K562 (cell line): ENCODE measurements around the gene KCNK16. TPM values are rescaled to one million over a fixed set of nuclear protein-coding genes. Genes with fewer than 3 reads are reported as not detected.
"Not testable (repeated sequence)": the region's sequence is repeated elsewhere in the genome, so short reads cannot be mapped to it uniquely, and the experiment has no call there.

ENCODE experiments used
- ATAC-seq: fragments of 200-7000 bp; cut with Tn5 transposase; 3 replicates; pipeline ENCODE4 v1.9.1; 2020; ENCODE audit warnings: moderate library complexity
- BruUV-seq: library from RNA; stranded (reverse); fragments of 400-500 nt; replicated peaks from 2 replicates; lab custom pipeline; 2021; lab: Mats Ljungman, UMichigan
- CTCF ChIA-PET: fragments of 300-600 bp; formaldehyde crosslinking; extraction: SDS; loops from one replicate; lab custom pipeline; 2021; ENCODE audit warnings: low intra/inter-chr PET ratio; lab: Yijun Ruan, JAX
- POLR2A ChIA-PET: fragments of 300-600, 350-650 bp; sonication (Branson Sonifier 250); formaldehyde crosslinking; extraction: SDS; loops from one replicate; lab custom pipeline; 2021; ENCODE audit warnings: antibody characterized with exemption, inconsistent platforms; lab: Yijun Ruan, JAX
- DNase-seq, 4 experiments: peaks; one replicate each; pipeline versions ENCODE4 v3.0.0 to v3.0.0-alpha.2; 2011 to 2018; ENCODE audit warnings: low spot score in 3 of 4, mixed read lengths in 3 of 4; ENCODE audit errors: extremely low read depth in 1 of 4
- FAIRE-seq: peaks from 2 replicates; lab custom pipeline; 2011; peaks lifted over from hg19 to GRCh38; lab: Jason Lieb, UNC
- H2AFZ ChIP-seq: 2 replicates; pipeline ENCODE4 v1.6.0; 2011; ENCODE audit warnings: low read depth, low read length, control low read depth, inconsistent platforms
- H3K27ac ChIP-seq: fragments of 200-600 bp; 3 replicates; pipeline ENCODE4 v1.8.0; 2011; ENCODE audit warnings: low read depth, mild to moderate bottlenecking, control low read depth, inconsistent platforms, low read length, moderate library complexity, mixed read lengths; ENCODE audit errors: extremely low read depth
- H3K27me3 ChIP-seq, 2 experiments: fragments of 300-600 bp in 1 of 2; 2 replicates in 1 of 2; 3 replicates in 1 of 2; pipeline versions ENCODE4 v1.6.0 to v1.8.0; 2011; ENCODE audit warnings: inconsistent platforms in 2 of 2, low read length in 2 of 2, mild to moderate bottlenecking in 1 of 2, mixed read lengths in 1 of 2, moderate library complexity in 1 of 2; ENCODE audit not compliant: control insufficient read depth in 2 of 2, insufficient read depth in 2 of 2
- H3K36me3 ChIP-seq: fragments of 300-600 bp; 3 replicates; pipeline ENCODE4 v1.8.0; 2011; ENCODE audit warnings: mild to moderate bottlenecking, low read length, inconsistent platforms; ENCODE audit not compliant: control insufficient read depth, insufficient read depth
- H3K4me1 ChIP-seq, 2 experiments: fragments of 200-600 bp in 1 of 2; replicated peaks in 1 of 2; 2 replicates in 1 of 2; 3 replicates in 1 of 2; pipeline versions ENCODE4 v1.5.1 to v1.8.0; 2011; ENCODE audit warnings: inconsistent platforms in 2 of 2, low read length in 2 of 2, mild to moderate bottlenecking in 1 of 2, mixed read lengths in 1 of 2, moderate library complexity in 1 of 2; ENCODE audit not compliant: control insufficient read depth in 2 of 2, insufficient read depth in 2 of 2
- H3K4me2 ChIP-seq: 2 replicates; pipeline ENCODE4 v1.6.1; 2011; ENCODE audit warnings: low read length, control low read depth, inconsistent platforms, mixed read lengths; ENCODE audit not compliant: insufficient read depth
- H3K4me3 ChIP-seq: fragments of 200-600 bp; sonication (generic), shearing (Covaris generic); 2 replicates; pipeline ENCODE4 v1.5.1; 2016; ENCODE audit warnings: control low read depth, inconsistent platforms
- H3K79me2 ChIP-seq: fragments of 200-600 bp; 3 replicates; pipeline ENCODE4 v1.8.0; 2011; ENCODE audit warnings: low read length, inconsistent platforms; ENCODE audit not compliant: control insufficient read depth, insufficient read depth
- H3K9ac ChIP-seq, 2 experiments: 2 replicates each; pipeline versions ENCODE4 v1.6.0 to v1.6.1; 2011; ENCODE audit warnings: low read depth in 2 of 2, low read length in 2 of 2, control low read depth in 1 of 2, inconsistent platforms in 1 of 2, mild to moderate bottlenecking in 1 of 2, mixed read lengths in 1 of 2; ENCODE audit not compliant: insufficient read depth in 1 of 2
- H3K9me1 ChIP-seq: one replicate; pipeline ENCODE4 v1.6.0; 2011; ENCODE audit warnings: inconsistent platforms, mild to moderate bottlenecking, low read length, moderate library complexity; ENCODE audit not compliant: control insufficient read depth, insufficient read depth
- H3K9me3 ChIP-seq: replicated peaks from 2 replicates; pipeline ENCODE4 v1.5.1; 2011; ENCODE audit warnings: low read depth, low read length, inconsistent platforms; ENCODE audit not compliant: control insufficient read depth, insufficient read depth
- H4K20me1 ChIP-seq: replicated peaks from 2 replicates; pipeline ENCODE4 v1.6.1; 2011; ENCODE audit warnings: low read length, inconsistent platforms, mixed read lengths; ENCODE audit not compliant: control insufficient read depth, insufficient read depth
- JUN ChIP-seq, 2 experiments: sonication (generic) in 1 of 2; formaldehyde crosslinking in 1 of 2; IDR thresholded peaks; 2 replicates each; pipeline versions ENCODE4 v1.6.1 to v1.8.0; 2012 to 2022; ENCODE audit warnings: borderline replicate concordance in 2 of 2, mild to moderate bottlenecking in 2 of 2, improper control_type of control experiment in 1 of 2, low read depth in 1 of 2, low read length in 1 of 2, missing genetic modification reagents in 1 of 2
- MTF1 ChIP-seq: fragments of 250-450 bp; sonication (Bioruptor Pico); IDR thresholded peaks from 2 replicates; pipeline ENCODE4 v1.9.0; 2021; ENCODE audit warnings: moderate library complexity, mild to moderate bottlenecking, inconsistent platforms, borderline replicate concordance
- SMARCA5 ChIP-seq: fragments of 450-650 bp; IDR thresholded peaks from 2 replicates; pipeline ENCODE4 v1.6.1; 2016
- WGBS: fragments of 100-300 bp; shearing (Covaris generic); methylation state at CpG from one replicate; pipeline ENCODE4 v1.1.6; 2016; ENCODE audit warnings: low coverage, mixed read lengths; ENCODE audit not compliant: insufficient coverage; ENCODE audit errors: missing lambda C conversion rate; 5-methylcytosine and 5-hydroxymethylcytosine counted together
- in situ Hi-C: fragments of 300-500 bp; cut with MboI; formaldehyde crosslinking; loops from 4 replicates; pipeline ENCODE4 v1.15.0; 2018; ENCODE audit warnings: inconsistent platforms, mixed read lengths
- intact Hi-C: fragments of 100-400 bp; cut with micrococcal nuclease; formaldehyde crosslinking; loops from 2 replicates; pipeline ENCODE4 v1.14.2; 2022
- polyA plus RNA-seq, 8 experiments: library from polyadenylated mRNA; depleted of rRNA in 4 of 8; stranded (reverse) in 5 of 8; unstranded in 3 of 8; fragments of >200 nt; fragmentation: Nextera tagmentation in 2 of 8; fragmentation: Illumina TruSeq in 1 of 8; extraction: Ambion mirVana in 2 of 8; extraction: Trizol in 1 of 8; gene quantifications; 2 replicates each; pipeline versions ENCODE4 v1.2.1 to v1.2.3, GENCODE V29; 2011 to 2014; ENCODE audit warnings: inconsistent platforms in 1 of 8, missing spikeins in 1 of 8
- total RNA-seq, 7 experiments: library from RNA; depleted of rRNA in 6 of 7; stranded (reverse); fragments of >200 nt in 6 of 7; fragmentation: Illumina TruSeq in 2 of 7; extraction: Trizol in 2 of 7; gene quantifications; 2 replicates each; pipeline versions ENCODE4 v1.2.1 to v1.2.3, GENCODE V29; 2011 to 2021; ENCODE audit warnings: low replicate concordance in 1 of 7
- TF ChIP-seq, protein P1 (sequence below), 2 experiments: fragments of 450-650 bp; IDR thresholded peaks; 2 replicates each; pipeline ENCODE4 v1.6.1; 2018; ENCODE audit warnings: mild to moderate bottlenecking in 2 of 2, low read depth in 1 of 2; ENCODE audit not compliant: partially characterized antibody in 2 of 2
- TF ChIP-seq, protein P2 (sequence below): fragments of 450-650 bp; IDR thresholded peaks from 2 replicates; pipeline ENCODE4 v1.6.1; 2017; ENCODE audit warnings: antibody characterized with exemption, mild to moderate bottlenecking

KCNK16 gene
- total and polyA plus RNA-seq, 9 of the 15 experiments (the other 6 are each of a cell fraction or from before 2014, with no cell fraction given) = not detected

DNA sequence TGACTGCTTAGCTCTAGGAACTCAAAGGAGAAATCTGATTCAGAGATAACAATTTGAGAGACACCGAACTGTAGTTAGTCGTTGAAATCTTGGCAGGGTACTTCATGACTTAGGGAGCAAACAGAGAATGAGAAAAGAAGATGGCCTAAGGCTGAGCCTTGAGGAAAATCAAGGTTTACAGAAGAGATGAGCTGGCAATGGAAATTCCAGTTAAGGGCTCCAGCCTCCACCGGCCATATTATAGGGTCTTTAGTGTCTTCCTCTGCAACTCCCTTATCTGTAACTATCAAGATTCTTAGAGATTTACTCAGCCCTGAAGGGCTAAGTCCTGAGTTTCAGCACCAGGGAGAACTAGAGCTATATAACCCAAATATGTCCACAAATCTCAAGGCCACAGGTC is 34.9 kb downstream of the KCNK16 start (continued):
- TF ChIP-seq, protein P1, sequence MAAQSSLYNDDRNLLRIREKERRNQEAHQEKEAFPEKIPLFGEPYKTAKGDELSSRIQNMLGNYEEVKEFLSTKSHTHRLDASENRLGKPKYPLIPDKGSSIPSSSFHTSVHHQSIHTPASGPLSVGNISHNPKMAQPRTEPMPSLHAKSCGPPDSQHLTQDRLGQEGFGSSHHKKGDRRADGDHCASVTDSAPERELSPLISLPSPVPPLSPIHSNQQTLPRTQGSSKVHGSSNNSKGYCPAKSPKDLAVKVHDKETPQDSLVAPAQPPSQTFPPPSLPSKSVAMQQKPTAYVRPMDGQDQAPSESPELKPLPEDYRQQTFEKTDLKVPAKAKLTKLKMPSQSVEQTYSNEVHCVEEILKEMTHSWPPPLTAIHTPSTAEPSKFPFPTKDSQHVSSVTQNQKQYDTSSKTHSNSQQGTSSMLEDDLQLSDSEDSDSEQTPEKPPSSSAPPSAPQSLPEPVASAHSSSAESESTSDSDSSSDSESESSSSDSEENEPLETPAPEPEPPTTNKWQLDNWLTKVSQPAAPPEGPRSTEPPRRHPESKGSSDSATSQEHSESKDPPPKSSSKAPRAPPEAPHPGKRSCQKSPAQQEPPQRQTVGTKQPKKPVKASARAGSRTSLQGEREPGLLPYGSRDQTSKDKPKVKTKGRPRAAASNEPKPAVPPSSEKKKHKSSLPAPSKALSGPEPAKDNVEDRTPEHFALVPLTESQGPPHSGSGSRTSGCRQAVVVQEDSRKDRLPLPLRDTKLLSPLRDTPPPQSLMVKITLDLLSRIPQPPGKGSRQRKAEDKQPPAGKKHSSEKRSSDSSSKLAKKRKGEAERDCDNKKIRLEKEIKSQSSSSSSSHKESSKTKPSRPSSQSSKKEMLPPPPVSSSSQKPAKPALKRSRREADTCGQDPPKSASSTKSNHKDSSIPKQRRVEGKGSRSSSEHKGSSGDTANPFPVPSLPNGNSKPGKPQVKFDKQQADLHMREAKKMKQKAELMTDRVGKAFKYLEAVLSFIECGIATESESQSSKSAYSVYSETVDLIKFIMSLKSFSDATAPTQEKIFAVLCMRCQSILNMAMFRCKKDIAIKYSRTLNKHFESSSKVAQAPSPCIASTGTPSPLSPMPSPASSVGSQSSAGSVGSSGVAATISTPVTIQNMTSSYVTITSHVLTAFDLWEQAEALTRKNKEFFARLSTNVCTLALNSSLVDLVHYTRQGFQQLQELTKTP (IDR thresholded peaks at IDR 0.05; ENCODE audit: low read depth in 1 of 2, partially characterized antibody in 2 of 2) = no peak
- no peak for TF ChIP-seq SMARCA5
- TF ChIP-seq, protein P2, sequence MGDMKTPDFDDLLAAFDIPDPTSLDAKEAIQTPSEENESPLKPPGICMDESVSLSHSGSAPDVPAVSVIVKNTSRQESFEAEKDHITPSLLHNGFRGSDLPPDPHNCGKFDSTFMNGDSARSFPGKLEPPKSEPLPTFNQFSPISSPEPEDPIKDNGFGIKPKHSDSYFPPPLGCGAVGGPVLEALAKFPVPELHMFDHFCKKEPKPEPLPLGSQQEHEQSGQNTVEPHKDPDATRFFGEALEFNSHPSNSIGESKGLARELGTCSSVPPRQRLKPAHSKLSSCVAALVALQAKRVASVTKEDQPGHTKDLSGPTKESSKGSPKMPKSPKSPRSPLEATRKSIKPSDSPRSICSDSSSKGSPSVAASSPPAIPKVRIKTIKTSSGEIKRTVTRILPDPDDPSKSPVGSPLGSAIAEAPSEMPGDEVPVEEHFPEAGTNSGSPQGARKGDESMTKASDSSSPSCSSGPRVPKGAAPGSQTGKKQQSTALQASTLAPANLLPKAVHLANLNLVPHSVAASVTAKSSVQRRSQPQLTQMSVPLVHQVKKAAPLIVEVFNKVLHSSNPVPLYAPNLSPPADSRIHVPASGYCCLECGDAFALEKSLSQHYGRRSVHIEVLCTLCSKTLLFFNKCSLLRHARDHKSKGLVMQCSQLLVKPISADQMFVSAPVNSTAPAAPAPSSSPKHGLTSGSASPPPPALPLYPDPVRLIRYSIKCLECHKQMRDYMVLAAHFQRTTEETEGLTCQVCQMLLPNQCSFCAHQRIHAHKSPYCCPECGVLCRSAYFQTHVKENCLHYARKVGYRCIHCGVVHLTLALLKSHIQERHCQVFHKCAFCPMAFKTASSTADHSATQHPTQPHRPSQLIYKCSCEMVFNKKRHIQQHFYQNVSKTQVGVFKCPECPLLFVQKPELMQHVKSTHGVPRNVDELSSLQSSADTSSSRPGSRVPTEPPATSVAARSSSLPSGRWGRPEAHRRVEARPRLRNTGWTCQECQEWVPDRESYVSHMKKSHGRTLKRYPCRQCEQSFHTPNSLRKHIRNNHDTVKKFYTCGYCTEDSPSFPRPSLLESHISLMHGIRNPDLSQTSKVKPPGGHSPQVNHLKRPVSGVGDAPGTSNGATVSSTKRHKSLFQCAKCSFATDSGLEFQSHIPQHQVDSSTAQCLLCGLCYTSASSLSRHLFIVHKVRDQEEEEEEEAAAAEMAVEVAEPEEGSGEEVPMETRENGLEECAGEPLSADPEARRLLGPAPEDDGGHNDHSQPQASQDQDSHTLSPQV = no peak
- no peak for TF ChIP-seq JUN (IDR thresholded peaks at IDR 0.05; ENCODE audit: borderline replicate concordance, low read depth, low read length)
- no peak for TF ChIP-seq JUN (CRISPR knock-in tag; IDR thresholded peaks at IDR 0.05; ENCODE audit: borderline replicate concordance)
- no peak for TF ChIP-seq MTF1 (CRISPR knock-in tag)

DNA sequence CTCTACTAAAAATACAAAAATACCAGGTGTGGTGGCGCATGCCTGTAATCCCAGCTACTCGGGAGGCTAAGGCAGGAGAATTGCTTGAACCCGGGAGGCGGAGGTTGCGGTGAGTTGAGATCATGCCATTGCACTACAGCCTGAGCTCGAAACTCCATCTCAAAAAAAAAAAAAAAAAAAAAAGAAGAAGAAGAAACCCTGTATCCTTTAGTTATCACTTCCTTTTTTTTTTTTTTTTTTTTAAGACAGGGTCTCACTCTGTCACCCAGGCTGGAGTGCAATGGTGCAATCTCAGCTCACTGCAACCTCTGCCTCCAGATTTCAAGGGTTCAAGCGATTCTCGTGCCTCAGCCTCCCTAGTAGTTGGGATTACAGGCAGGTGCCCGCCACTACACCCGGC is 35.9 kb downstream of the KCNK16 start:
- BruUV-seq, FAIRE-seq, DNase-seq, POLR2A ChIA-PET, H3K36me3 ChIP-seq, H3K79me2 ChIP-seq, H3K4me3 ChIP-seq, H3K9me3 ChIP-seq, intact Hi-C loops, H3K4me2 ChIP-seq, H3K4me1 ChIP-seq, CTCF ChIA-PET, H2AFZ ChIP-seq, H3K27ac ChIP-seq, ATAC-seq, H4K20me1 ChIP-seq, in situ Hi-C loops, H3K9ac ChIP-seq, H3K9me1 ChIP-seq: not testable (repeated sequence)
- 10% methylated on average over 10 of the region's 10 CpGs for WGBS
- peaks cover 58 to 64% of the 10 kb centered on the region in 2 experiments for H3K27me3 ChIP-seq
